OCI-LY7 (cell line): ENCODE data around the gene ANKRD17. TPM values are rescaled to one million over a fixed set of nuclear protein-coding genes. Genes with fewer than 3 reads are reported as not detected.

ENCODE experiments used
- BruUV-seq: library from RNA; stranded (reverse); fragments of 400-500 nt; replicated peaks from 2 replicates; lab custom pipeline; 2021; lab: Mats Ljungman, UMichigan
- CTCF ChIA-PET: fragments of 300-600 bp; sonication (Branson Sonifier 250); formaldehyde crosslinking; loops from one replicate; lab custom pipeline; 2022; ENCODE audit warnings: antibody characterized with exemption; ENCODE audit not compliant: unreplicated experiment; lab: Charles Lee
- POLR2A ChIA-PET: fragments of 300-600 bp; sonication (Branson Sonifier 250); formaldehyde crosslinking; loops from one replicate; lab custom pipeline; 2022; ENCODE audit warnings: antibody characterized with exemption; lab: Charles Lee
- DNase-seq: peaks from one replicate; pipeline ENCODE4 v3.0.0-alpha.2; 2015; ENCODE audit warnings: low spot score
- H2AFZ ChIP-seq: fragments of 200-600 bp; sonication (generic), shearing (Covaris generic); 2 replicates; pipeline ENCODE4 v1.6.1; 2014; ENCODE audit warnings: mild to moderate bottlenecking, antibody characterized with exemption, low read length, moderate library complexity
- H3K27ac ChIP-seq: fragments of 200-600 bp; sonication (generic); 2 replicates; pipeline ENCODE4 v1.5.1; 2014; ENCODE audit warnings: mixed run types, low read depth, mild to moderate bottlenecking, moderate library complexity, low read length, inconsistent platforms; ENCODE audit not compliant: poor library complexity, severe bottlenecking
- H3K36me3 ChIP-seq: fragments of 200-600 bp; sonication (generic); 2 replicates; pipeline ENCODE4 v1.6.1; 2014; ENCODE audit warnings: mild to moderate bottlenecking, antibody characterized with exemption, low read length, moderate library complexity, mixed read lengths; ENCODE audit not compliant: insufficient read depth
- H3K4me1 ChIP-seq: fragments of 200-600 bp; sonication (generic); 2 replicates; pipeline ENCODE4 v1.5.1; 2014; ENCODE audit warnings: mild to moderate bottlenecking, low read length; ENCODE audit not compliant: insufficient read depth, poor library complexity, severe bottlenecking
- H3K4me2 ChIP-seq: fragments of 200-600 bp; sonication (generic); 2 replicates; pipeline ENCODE4 v1.6.1; 2014; ENCODE audit warnings: mild to moderate bottlenecking, low read length
- H3K4me3 ChIP-seq: fragments of 200-600 bp; sonication (generic); 2 replicates; pipeline ENCODE4 v1.5.1; 2014; ENCODE audit warnings: mild to moderate bottlenecking, low read depth, low read length; ENCODE audit not compliant: poor library complexity, severe bottlenecking
- H3K79me2 ChIP-seq: fragments of 200-600 bp; sonication (generic); 2 replicates; pipeline ENCODE4 v1.6.1; 2016; ENCODE audit warnings: low read depth, mild to moderate bottlenecking, low read length, moderate library complexity, mixed read lengths; ENCODE audit not compliant: insufficient read depth
- H3K9me2 ChIP-seq: fragments of 200-600 bp; sonication (generic); 2 replicates; pipeline ENCODE4 v1.6.1; 2016; ENCODE audit warnings: mild to moderate bottlenecking, low read length, mixed read lengths; ENCODE audit not compliant: insufficient read depth
- H3K9me3 ChIP-seq: fragments of 200-600 bp; sonication (generic); 2 replicates; pipeline ENCODE4 v1.6.1; 2014; ENCODE audit warnings: mild to moderate bottlenecking, mixed run types, low read length, mixed read lengths
- H4K20me1 ChIP-seq: fragments of 200-600 bp; sonication (generic); 2 replicates; pipeline ENCODE4 v1.6.1; 2014; ENCODE audit warnings: mild to moderate bottlenecking, antibody characterized with exemption, low read length, moderate library complexity, mixed read lengths; ENCODE audit not compliant: insufficient read depth
- CTCF ChIP-seq: fragments of 200-600 bp; sonication (generic); conservative IDR thresholded peaks from 2 replicates; pipeline ENCODE4 v1.5.1; 2014; ENCODE audit warnings: mild to moderate bottlenecking, antibody characterized with exemption, low read length, moderate library complexity, mixed read lengths
- EZH2phosphoT487 ChIP-seq: fragments of 200-600 bp; sonication (generic); IDR thresholded peaks from 2 replicates; pipeline ENCODE4 v1.6.1; 2018; ENCODE audit warnings: low read depth, borderline replicate concordance, mild to moderate bottlenecking, mixed run types, antibody characterized with exemption, low read length, moderate library complexity, mixed read lengths
- intact Hi-C: fragments of 100-400 bp; cut with micrococcal nuclease; formaldehyde crosslinking; loops from one replicate; pipeline ENCODE4 v1.10.0; 2022; ENCODE audit not compliant: unreplicated experiment
- total RNA-seq, 2 experiments: library from RNA; depleted of rRNA in 1 of 2; stranded (reverse); fragments of >200 nt in 1 of 2; shearing (Covaris generic) in 1 of 2; gene quantifications; 2 replicates each; pipeline ENCODE4 v1.2.3, GENCODE V29; 2014 to 2022

Gene ANKRD17
- total RNA-seq, 2 experiments from 2014 or later, result 39.4 to 77.4 TPM

GRCh38 chr4:73129319-73129718 lies 129.3 kb downstream of the ANKRD17 start:
- DNase-seq, result no peak
- Histone ChIP-seq H3K9me2 (no peaks in the 10 kb centered on the region), H2AFZ (no peak overlapping the region), H4K20me1 (no peaks in the 10 kb centered on the region), H3K9me3 (no peaks in the 10 kb centered on the region), H3K79me2 (peaks cover 14% of the 10 kb centered on the region; the same call in 1 of the 2 replicates), H3K4me3 (no peak overlapping the region), H3K4me1 (no peaks in the 10 kb centered on the region), H3K36me3 (peaks cover 92% of the 10 kb centered on the region), H3K4me2 (no peak overlapping the region), H3K27ac (no peak overlapping the region)
- no TSS peak for BruUV-seq
- intact Hi-C loops, result loop anchor here (10.0 kb wide), 1 partner anchor 125 kb away; the partner anchor contains the start of gene ANKRD17
- CTCF ChIA-PET, result interaction anchor here (1.0 kb wide), 1 partner anchor 115 kb away, joined by 3 read pairs; no protein-coding TSS in a partner anchor
- no peak for TF ChIP-seq EZH2phosphoT487
- TF ChIP-seq CTCF, result no peak
- POLR2A ChIA-PET, result interaction anchor here (0.8 to 2.7 kb wide), 5 partner anchors 10 to 122 kb away, joined by 3 to 14 read pairs (median 5); no protein-coding TSS in a partner anchor

GRCh38 chr4:73127839-73128453 lies 130.7 kb downstream of the ANKRD17 start:
- Histone ChIP-seq H3K4me1 (no peaks in the 10 kb centered on the region), H3K79me2 (peaks cover 14% of the 10 kb centered on the region; the same call in 1 of the 2 replicates), H3K4me2 (no peak overlapping the region), H3K36me3 (peaks cover 93% of the 10 kb centered on the region), H3K9me2 (no peaks in the 10 kb centered on the region), H3K4me3 (no peak overlapping the region), H3K9me3 (no peaks in the 10 kb centered on the region), H4K20me1 (no peaks in the 10 kb centered on the region), H2AFZ (no peak overlapping the region), H3K27ac (no peak overlapping the region)
- POLR2A ChIA-PET, result interaction anchor here (0.6 to 2.7 kb wide), 7 partner anchors 8 to 50 kb away, joined by 3 to 14 read pairs (median 4); no protein-coding TSS in a partner anchor
- peak; percentile 50; the same call in 1 of the 2 replicates for TF ChIP-seq CTCF
- no peak for TF ChIP-seq EZH2phosphoT487
- peak; percentile 28 for DNase-seq
- CTCF ChIA-PET, result no interaction called here
- intact Hi-C loops, result loop anchor here (10.0 kb wide), 1 partner anchor 127 kb away; the partner anchor contains the start of gene ANKRD17
- BruUV-seq, result no TSS peak

- Histone ChIP-seq H3K4me2 (no peak overlapping the region), H2AFZ (no peak overlapping the region), H3K4me3 (no peak overlapping the region), H3K9me3 (no peaks in the 10 kb centered on the region), H3K79me2 (no peaks in the 10 kb centered on the region), H3K27ac (no peak overlapping the region), H3K4me1 (no peaks in the 10 kb centered on the region), H3K36me3 (peaks cover 96% of the 10 kb centered on the region), H3K9me2 (no peaks in the 10 kb centered on the region), H4K20me1 (no peaks in the 10 kb centered on the region)
- CTCF ChIA-PET, result no interaction called here
- POLR2A ChIA-PET, result no interaction called here
- TF ChIP-seq CTCF (no peak), EZH2phosphoT487 (no peak)
- no peak for DNase-seq
- intact Hi-C loops, result no loop called here
- no TSS peak for BruUV-seq
Measured at GRCh38 chr4:73109493-73109892, 149.1 kb downstream of the ANKRD17 start.
